Hepatocyte (in vitro differentiated cells): ENCODE measurements around the gene C12orf42. TPM values are rescaled to one million over a fixed set of nuclear protein-coding genes. Genes with fewer than 3 reads are reported as not detected.

Source experiments
- DNase-seq: peaks from one replicate; pipeline ENCODE4 v3.0.0-alpha.2; 2016; ENCODE audit warnings: low spot score
- H2AFZ ChIP-seq: fragments of 200-600 bp; sonication (generic); 2 replicates; pipeline ENCODE4 v1.6.0; 2016; ENCODE audit warnings: antibody characterized with exemption, mild to moderate bottlenecking
- H3K27ac ChIP-seq: fragments of 200-600 bp; sonication (generic); 2 replicates; pipeline ENCODE4 v1.5.1; 2016; ENCODE audit warnings: mild to moderate bottlenecking
- H3K27me3 ChIP-seq: fragments of 200-600 bp; sonication (generic); 2 replicates; pipeline ENCODE4 v1.6.1; 2016
- H3K36me3 ChIP-seq: fragments of 200-600 bp; sonication (generic); replicated peaks from 2 replicates; pipeline ENCODE4 v1.5.1; 2016; ENCODE audit warnings: low read depth; ENCODE audit not compliant: insufficient read depth
- H3K4me1 ChIP-seq: fragments of 200-600 bp; sonication (generic); 2 replicates; pipeline ENCODE4 v1.5.1; 2016; ENCODE audit warnings: mild to moderate bottlenecking, moderate library complexity; ENCODE audit not compliant: insufficient read depth
- H3K4me2 ChIP-seq: fragments of 200-600 bp; sonication (generic); 2 replicates; pipeline ENCODE4 v1.6.0; 2016
- H3K4me3 ChIP-seq: fragments of 200-600 bp; sonication (generic); 2 replicates; pipeline ENCODE4 v1.5.1; 2016; ENCODE audit warnings: mild to moderate bottlenecking
- H3K79me2 ChIP-seq: fragments of 200-600 bp; sonication (generic); 2 replicates; pipeline ENCODE4 v1.6.0; 2017; ENCODE audit warnings: mild to moderate bottlenecking
- H3K9me2 ChIP-seq: fragments of 200-600 bp; sonication (generic); replicated peaks from 2 replicates; pipeline ENCODE4 v1.6.0; 2017; ENCODE audit warnings: mild to moderate bottlenecking; ENCODE audit not compliant: insufficient read depth
- H3K9me3 ChIP-seq: fragments of 200-600 bp; sonication (generic); 2 replicates; pipeline ENCODE4 v1.5.1; 2016; ENCODE audit warnings: low read depth, mild to moderate bottlenecking
- H4K20me1 ChIP-seq: fragments of 200-600 bp; sonication (generic); 2 replicates; pipeline ENCODE4 v1.6.0; 2016; ENCODE audit warnings: mild to moderate bottlenecking; ENCODE audit not compliant: insufficient read depth, poor library complexity, severe bottlenecking
- EZH2 ChIP-seq: fragments of 200-600 bp; sonication (generic); IDR thresholded peaks from 2 replicates; pipeline ENCODE4 v1.6.1; 2016; ENCODE audit warnings: antibody characterized with exemption, mild to moderate bottlenecking, borderline replicate concordance
- EZH2phosphoT487 ChIP-seq: fragments of 200-600 bp; sonication (generic); IDR thresholded peaks from one replicate; pipeline ENCODE4 v1.6.1; 2018; ENCODE audit warnings: antibody characterized with exemption, mild to moderate bottlenecking, low read depth, moderate library complexity; ENCODE audit not compliant: unreplicated experiment, severe bottlenecking
- WGBS: methylation state at CpG from one replicate; pipeline ENCODE4 v1.1.6; 2016; ENCODE audit warnings: low lambda C conversion rate; ENCODE audit errors: missing lambda C conversion rate; 5-methylcytosine and 5-hydroxymethylcytosine counted together
- polyA plus RNA-seq: library from polyadenylated mRNA; unstranded; fragments of >200 nt; fragmentation: Nextera tagmentation; extraction: Ambion mirVana; gene quantifications from 2 replicates; pipeline ENCODE4 v1.2.1, GENCODE V29; 2016
- total RNA-seq: library from RNA; depleted of rRNA; stranded (reverse); fragments of >200 nt; gene quantifications from 2 replicates; pipeline ENCODE4 v1.2.3, GENCODE V29; 2014
- TF ChIP-seq, protein P1 (sequence below): fragments of 200-600 bp; sonication (generic); IDR thresholded peaks from 2 replicates; pipeline ENCODE4 v1.5.1; 2016; ENCODE audit warnings: antibody characterized with exemption, mild to moderate bottlenecking; ENCODE audit not compliant: poor library complexity

C12orf42 gene
- total and polyA plus RNA-seq, 2 experiments from 2014 or later: not detected

DNA sequence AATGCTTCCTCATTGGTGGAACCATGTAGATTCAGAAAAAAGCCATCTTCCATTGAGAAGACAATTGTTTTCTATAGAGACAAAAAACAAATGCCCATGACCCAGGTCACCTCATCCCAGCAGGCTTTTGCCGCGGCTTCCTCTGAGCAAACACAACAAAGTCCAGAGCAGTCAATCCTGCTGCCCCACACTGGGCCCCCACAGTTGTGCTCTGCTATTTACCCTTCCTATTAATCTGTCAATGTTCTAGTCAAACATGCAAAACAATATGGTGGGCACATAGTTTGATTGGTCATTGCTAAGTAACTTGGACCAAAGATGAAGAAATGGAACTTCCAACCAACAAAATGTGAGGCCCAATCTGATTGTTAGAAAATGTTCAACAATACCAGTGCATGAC lies 20.7 kb downstream of the C12orf42 start:
- no peak overlapping the region for H2AFZ ChIP-seq
- 64% methylated on average over 2 of the region's 2 CpGs for WGBS
- no peaks in the 10 kb centered on the region for H3K36me3 ChIP-seq
- H3K27ac ChIP-seq: no peak overlapping the region
- no peaks in the 10 kb centered on the region for H3K9me2 ChIP-seq
- no peak overlapping the region for H3K4me2 ChIP-seq
- H3K4me3 ChIP-seq: no peak overlapping the region
- H3K9me3 ChIP-seq: no peaks in the 10 kb centered on the region
- no peak for DNase-seq
- no peaks in the 10 kb centered on the region for H3K27me3 ChIP-seq
- H3K79me2 ChIP-seq: no peaks in the 10 kb centered on the region
- TF ChIP-seq EZH2phosphoT487 (no peak), EZH2 (no peak)
- TF ChIP-seq, protein P1, sequence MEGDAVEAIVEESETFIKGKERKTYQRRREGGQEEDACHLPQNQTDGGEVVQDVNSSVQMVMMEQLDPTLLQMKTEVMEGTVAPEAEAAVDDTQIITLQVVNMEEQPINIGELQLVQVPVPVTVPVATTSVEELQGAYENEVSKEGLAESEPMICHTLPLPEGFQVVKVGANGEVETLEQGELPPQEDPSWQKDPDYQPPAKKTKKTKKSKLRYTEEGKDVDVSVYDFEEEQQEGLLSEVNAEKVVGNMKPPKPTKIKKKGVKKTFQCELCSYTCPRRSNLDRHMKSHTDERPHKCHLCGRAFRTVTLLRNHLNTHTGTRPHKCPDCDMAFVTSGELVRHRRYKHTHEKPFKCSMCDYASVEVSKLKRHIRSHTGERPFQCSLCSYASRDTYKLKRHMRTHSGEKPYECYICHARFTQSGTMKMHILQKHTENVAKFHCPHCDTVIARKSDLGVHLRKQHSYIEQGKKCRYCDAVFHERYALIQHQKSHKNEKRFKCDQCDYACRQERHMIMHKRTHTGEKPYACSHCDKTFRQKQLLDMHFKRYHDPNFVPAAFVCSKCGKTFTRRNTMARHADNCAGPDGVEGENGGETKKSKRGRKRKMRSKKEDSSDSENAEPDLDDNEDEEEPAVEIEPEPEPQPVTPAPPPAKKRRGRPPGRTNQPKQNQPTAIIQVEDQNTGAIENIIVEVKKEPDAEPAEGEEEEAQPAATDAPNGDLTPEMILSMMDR: no peak
- H3K4me1 ChIP-seq: no peaks in the 10 kb centered on the region
- H4K20me1 ChIP-seq: no peaks in the 10 kb centered on the region

DNA sequence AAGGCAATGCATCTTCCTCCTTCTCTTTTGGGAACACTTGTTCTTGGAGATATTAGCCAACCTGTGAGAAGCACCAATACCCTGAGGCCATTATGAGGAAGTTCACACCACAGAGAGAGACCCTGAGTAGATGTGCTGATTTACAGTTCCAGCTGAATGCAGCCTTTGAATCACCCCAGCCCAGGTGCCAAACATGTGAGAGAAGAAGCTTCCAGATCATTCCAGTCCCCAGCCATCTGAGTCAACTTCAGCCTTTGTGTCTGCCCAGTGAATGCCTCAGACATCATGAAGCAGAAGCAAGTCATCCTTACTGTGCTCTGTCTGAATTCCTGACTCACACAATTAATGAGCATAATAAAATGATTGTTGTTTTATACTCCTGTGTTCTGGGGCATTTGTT lies 25.1 kb downstream of the C12orf42 start:
- Histone ChIP-seq H2AFZ (no peak overlapping the region), H3K27me3 (no peaks in the 10 kb centered on the region), H3K4me2 (no peak overlapping the region), H3K9me3 (no peaks in the 10 kb centered on the region), H3K4me1 (no peaks in the 10 kb centered on the region), H3K36me3 (no peaks in the 10 kb centered on the region), H3K9me2 (no peaks in the 10 kb centered on the region), H3K4me3 (no peak overlapping the region), H3K79me2 (no peaks in the 10 kb centered on the region), H3K27ac (no peak overlapping the region), H4K20me1 (no peaks in the 10 kb centered on the region)
- no peak for TF ChIP-seq EZH2phosphoT487
- TF ChIP-seq, protein P1: no peak
- TF ChIP-seq EZH2: no peak
- DNase-seq: no peak

- Histone ChIP-seq H3K27ac (no peak overlapping the region), H3K9me2 (no peaks in the 10 kb centered on the region), H3K79me2 (no peaks in the 10 kb centered on the region), H3K27me3 (no peaks in the 10 kb centered on the region), H3K36me3 (no peaks in the 10 kb centered on the region), H2AFZ (no peak overlapping the region), H3K4me3 (no peak overlapping the region), H3K4me2 (no peak overlapping the region), H3K9me3 (no peaks in the 10 kb centered on the region), H3K4me1 (no peaks in the 10 kb centered on the region), H4K20me1 (no peaks in the 10 kb centered on the region)
- no peak for DNase-seq
- WGBS: 69% methylated on average over 5 of the region's 5 CpGs
- TF ChIP-seq EZH2phosphoT487 (no peak), EZH2 (no peak)
- TF ChIP-seq, protein P1: no peak
These were observed 26.0 kb downstream of the C12orf42 start for GRCh38 chr12:103469719-103470118.

GRCh38 chr12:103468837-103469236 lies 26.9 kb downstream of the C12orf42 start:
- Histone ChIP-seq H3K36me3 (no peaks in the 10 kb centered on the region), H3K4me2 (no peak overlapping the region), H3K9me2 (no peaks in the 10 kb centered on the region), H3K27me3 (no peaks in the 10 kb centered on the region), H3K79me2 (no peaks in the 10 kb centered on the region), H2AFZ (no peak overlapping the region), H3K4me3 (no peak overlapping the region), H3K4me1 (no peaks in the 10 kb centered on the region), H4K20me1 (no peaks in the 10 kb centered on the region), H3K27ac (no peak overlapping the region), H3K9me3 (no peaks in the 10 kb centered on the region)
- TF ChIP-seq, protein P1: no peak
- TF ChIP-seq EZH2phosphoT487 (no peak), EZH2 (no peak)
- WGBS: 90% methylated on average over 3 of the region's 3 CpGs
- no peak for DNase-seq
